ENCODE results near the gene ENDOD1. TPM values are rescaled to one million over a fixed set of nuclear protein-coding genes. Genes with fewer than 3 reads are reported as not detected.

ENDOD1 gene
- total RNA-seq, 4 donors from 2014 or later, result 22.8 to 33.7 (median 26.3) TPM

- TF ChIP-seq CTCF (IDR thresholded peaks at IDR 0.05; ENCODE audit: low read depth), result no peak
Measured at GRCh38 chr11:95119361-95120060, 29.9 kb downstream of the ENDOD1 start.

- TF ChIP-seq CTCF (IDR thresholded peaks at IDR 0.05; ENCODE audit: low read depth), result no peak
Measured at GRCh38 chr11:95121698-95122097, 32.1 kb downstream of the ENDOD1 start.

- no peak for TF ChIP-seq CTCF (IDR thresholded peaks at IDR 0.05; ENCODE audit: low read depth)
Measured at GRCh38 chr11:95123556-95123955, 33.9 kb downstream of the ENDOD1 start.

GRCh38 chr11:95128602-95129001 lies 39.0 kb downstream of the ENDOD1 start:
- no peak for TF ChIP-seq CTCF (IDR thresholded peaks at IDR 0.05; ENCODE audit: low read depth)

GRCh38 chr11:95132956-95133355 lies 43.3 kb downstream of the ENDOD1 start:
- TF ChIP-seq CTCF (IDR thresholded peaks at IDR 0.05; ENCODE audit: low read depth), result no peak

GRCh38 chr11:95134491-95134890 lies 44.8 kb downstream of the ENDOD1 start:
- TF ChIP-seq CTCF (IDR thresholded peaks at IDR 0.05; ENCODE audit: low read depth), result no peak

GRCh38 chr11:95135155-95135554 lies 45.5 kb downstream of the ENDOD1 start:
- no peak for TF ChIP-seq CTCF (IDR thresholded peaks at IDR 0.05; ENCODE audit: low read depth)

All from subcutaneous adipose tissue (tissue), 4 donors.